ENCODE results near the gene DLX4.

- TF ChIP-seq POLR2A (IDR thresholded peaks at IDR 0.05; ENCODE audit: low read depth, low read length) (no peak), CHD1 (IDR thresholded peaks at IDR 0.05; ENCODE audit: low read depth, low read length) (no peak)
- TF ChIP-seq, protein P1, sequence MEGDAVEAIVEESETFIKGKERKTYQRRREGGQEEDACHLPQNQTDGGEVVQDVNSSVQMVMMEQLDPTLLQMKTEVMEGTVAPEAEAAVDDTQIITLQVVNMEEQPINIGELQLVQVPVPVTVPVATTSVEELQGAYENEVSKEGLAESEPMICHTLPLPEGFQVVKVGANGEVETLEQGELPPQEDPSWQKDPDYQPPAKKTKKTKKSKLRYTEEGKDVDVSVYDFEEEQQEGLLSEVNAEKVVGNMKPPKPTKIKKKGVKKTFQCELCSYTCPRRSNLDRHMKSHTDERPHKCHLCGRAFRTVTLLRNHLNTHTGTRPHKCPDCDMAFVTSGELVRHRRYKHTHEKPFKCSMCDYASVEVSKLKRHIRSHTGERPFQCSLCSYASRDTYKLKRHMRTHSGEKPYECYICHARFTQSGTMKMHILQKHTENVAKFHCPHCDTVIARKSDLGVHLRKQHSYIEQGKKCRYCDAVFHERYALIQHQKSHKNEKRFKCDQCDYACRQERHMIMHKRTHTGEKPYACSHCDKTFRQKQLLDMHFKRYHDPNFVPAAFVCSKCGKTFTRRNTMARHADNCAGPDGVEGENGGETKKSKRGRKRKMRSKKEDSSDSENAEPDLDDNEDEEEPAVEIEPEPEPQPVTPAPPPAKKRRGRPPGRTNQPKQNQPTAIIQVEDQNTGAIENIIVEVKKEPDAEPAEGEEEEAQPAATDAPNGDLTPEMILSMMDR (conservative IDR thresholded peaks at IDR 0.05; ENCODE audit: low read depth, low read length), result no peak
Measured at GRCh38 chr17:50014471-50015088, 45.6 kb downstream of the DLX4 start.

Measured in IMR-90 (cell line).